GM19397 (cell line): ENCODE data around the gene PDE7B.

ENCODE experiments used
- ATAC-seq: cut with Tn5 transposase; IDR thresholded peaks from one replicate; pipeline ENCODE4 v1.9.1; 2021; ENCODE audit warnings: mild to moderate bottlenecking, moderate library complexity; ENCODE audit not compliant: unreplicated experiment

Gene PDE7B

GRCh38 chr6:136061701-136062100 is 210.2 kb downstream of the PDE7B start:
- no peak for ATAC-seq

GRCh38 chr6:136063096-136063495 is 211.6 kb downstream of the PDE7B start:
- ATAC-seq: no peak

GRCh38 chr6:136066005-136066404 is 214.5 kb downstream of the PDE7B start:
- no peak for ATAC-seq

- no peak for ATAC-seq
Observed at GRCh38 chr6:136067731-136068341, 216.3 kb downstream of the PDE7B start.

- no peak for ATAC-seq
Observed at GRCh38 chr6:136069119-136069518, 217.6 kb downstream of the PDE7B start.

GRCh38 chr6:136070815-136071214 is 219.3 kb downstream of the PDE7B start:
- no peak for ATAC-seq

- ATAC-seq: no peak
Observed at GRCh38 chr6:136072691-136073090, 221.2 kb downstream of the PDE7B start.

GRCh38 chr6:136073216-136073615 is 221.7 kb downstream of the PDE7B start:
- ATAC-seq: no peak

GRCh38 chr6:136076496-136076895 is 225.0 kb downstream of the PDE7B start:
- no peak for ATAC-seq

- ATAC-seq: no peak
Observed at GRCh38 chr6:136077834-136078576, 226.5 kb downstream of the PDE7B start.

- ATAC-seq: no peak
Observed at GRCh38 chr6:136079701-136080565, 228.4 kb downstream of the PDE7B start.

GRCh38 chr6:136083540-136083939 is 232.0 kb downstream of the PDE7B start:
- no peak for ATAC-seq

- ATAC-seq: no peak
Observed at GRCh38 chr6:136084403-136084802, 232.9 kb downstream of the PDE7B start.

GRCh38 chr6:136085370-136086115 is 234.0 kb downstream of the PDE7B start:
- no peak for ATAC-seq

GRCh38 chr6:136086686-136087085 is 235.2 kb downstream of the PDE7B start:
- no peak for ATAC-seq

GRCh38 chr6:136087986-136088385 is 236.5 kb downstream of the PDE7B start:
- ATAC-seq: no peak

- no peak for ATAC-seq
Observed at GRCh38 chr6:136088693-136089092, 237.2 kb downstream of the PDE7B start.

- no peak for ATAC-seq
Observed at GRCh38 chr6:136089876-136090275, 238.4 kb downstream of the PDE7B start.

- ATAC-seq: no peak
Observed at GRCh38 chr6:136090929-136091328, 239.4 kb downstream of the PDE7B start.

GRCh38 chr6:136092897-136093296 is 241.4 kb downstream of the PDE7B start:
- ATAC-seq: no peak

- ATAC-seq: no peak
Observed at GRCh38 chr6:136093835-136094234, 242.3 kb downstream of the PDE7B start.
